Prostate gland (tissue), 2 donors: Measurements from ENCODE around the gene KRTAP2-3.
"Not testable (repeated sequence)": the region's sequence is repeated elsewhere in the genome, so short reads cannot be mapped to it uniquely, and the experiment has no call there.

ENCODE experiments used
- CTCF ChIP-seq, 4 experiments: fragments of 200-600 bp in 2 of 4; fragments of 450-650 bp in 2 of 4; sonication (generic) in 2 of 4; IDR thresholded peaks; 1 replicate in 3 of 4; 2 replicates in 1 of 4; pipeline ENCODE4 v1.5.1; 2016 to 2019; ENCODE audit warnings: antibody characterized with exemption in 4 of 4, mild to moderate bottlenecking in 2 of 4, moderate library complexity in 2 of 4
- POLR2A ChIP-seq: fragments of 450-650 bp; IDR thresholded peaks from one replicate; pipeline ENCODE4 v1.6.1; 2016; ENCODE audit warnings: antibody characterized with exemption, mild to moderate bottlenecking

DNA sequence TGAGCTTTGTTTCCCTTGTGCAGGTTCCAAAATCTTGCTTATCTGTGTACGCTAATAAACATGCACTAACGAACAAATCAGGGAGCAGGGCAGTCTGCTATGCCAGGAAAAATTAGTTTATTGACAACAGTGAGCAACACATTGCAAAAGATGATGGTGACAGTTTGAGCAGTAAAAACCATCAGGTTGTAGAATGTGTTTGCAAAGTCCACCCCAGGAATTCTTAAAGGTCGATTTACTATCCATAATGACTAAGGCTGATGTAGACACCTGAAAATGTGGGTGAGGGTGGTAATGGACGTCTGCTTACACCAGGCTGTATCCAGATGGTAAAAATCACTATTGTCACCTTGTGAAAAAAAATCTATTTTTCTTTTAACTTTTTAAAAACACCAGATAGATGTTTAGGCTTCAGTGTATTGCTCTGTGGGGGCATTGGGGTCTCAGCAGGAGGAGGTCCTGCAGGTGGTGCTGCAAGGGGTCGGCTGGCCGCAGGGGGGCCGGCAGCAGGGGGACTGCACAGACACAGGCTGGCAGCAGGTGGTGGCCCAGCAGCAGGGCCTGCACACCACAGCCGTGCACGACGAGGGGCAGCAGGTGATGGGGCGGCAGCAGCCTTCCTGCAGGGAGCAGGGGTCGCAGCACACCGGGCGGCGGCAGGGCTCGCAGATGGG lies 5.2 kb upstream of the KRTAP2-3 start:
- TF ChIP-seq CTCF (IDR thresholded peaks at IDR 0.05); POLR2A: not testable (repeated sequence)
